ENCODE data around the gene ANKRD33. TPM values are rescaled to one million over a fixed set of nuclear protein-coding genes. Genes with fewer than 3 reads are reported as not detected.
A peak's percentile ranks its signal among the peaks of the same experiment; 100 is the strongest.

The ANKRD33 gene
- total and polyA plus RNA-seq, 2 experiments from 2014 or later, result 0.27 to 1.7 TPM

GRCh38 chr12:51839310-51839947 is 48.5 kb upstream of the ANKRD33 start:
- no peak overlapping the region for H3K4me2 ChIP-seq
- DNase-seq (ENCODE audit: low spot score) (peak; percentile 22), ATAC-seq (no peak)
- Mint-ChIP-seq H3K4me1 (peaks cover 57% of the 10 kb centered on the region), H3K27ac (no peak overlapping the region), H3K36me3 (ENCODE audit: low read depth) (no peaks in the 10 kb centered on the region), H3K4me3 (no peak overlapping the region), H3K9me3 (no peaks in the 10 kb centered on the region; the same call in 2 of the 3 replicates), H3K27me3 (ENCODE audit: insufficient read depth, low read depth, poor library complexity) (peaks cover 16% of the 10 kb centered on the region)
- H3K4me3 ChIP-seq, result no peak overlapping the region
- no peaks in the 10 kb centered on the region for H3F3A ChIP-seq (replicated peaks; ENCODE audit: low read depth)
- no peaks in the 10 kb centered on the region for H3K79me2 ChIP-seq (replicated peaks; ENCODE audit: insufficient read depth)
- 0 out of 2 replicates have a peak, but pooled peaks cover 4% of the 10 kb centered on the region for H3K27me3 ChIP-seq (ENCODE audit: insufficient read depth)
- H2AFZ ChIP-seq, result no peak overlapping the region
- TF ChIP-seq ZNF462 (CRISPR knock-in tag; IDR thresholded peaks at IDR 0.05), result no peak
- TF ChIP-seq EZH2 (IDR thresholded peaks at IDR 0.05; ENCODE audit: low read depth, unreplicated experiment), result no peak
- TF ChIP-seq CTCF (conservative IDR thresholded peaks at IDR 0.05; ENCODE audit: low read depth in 2 of 2), result no peak
- TF ChIP-seq JUNB (IDR thresholded peaks at IDR 0.05; ENCODE audit: unreplicated experiment), result no peak
- TF ChIP-seq ZNF114 (CRISPR knock-in tag; IDR thresholded peaks at IDR 0.05), result no peak
- no peak for TF ChIP-seq CREB1 (CRISPR knock-in tag; IDR thresholded peaks at IDR 0.05; ENCODE audit: low read depth)
- no peak for TF ChIP-seq ETS1 (IDR thresholded peaks at IDR 0.05)
- TF ChIP-seq EZH2phosphoT487 (IDR thresholded peaks at IDR 0.05; ENCODE audit: unreplicated experiment), result no peak
- TF ChIP-seq NANOG (IDR thresholded peaks at IDR 0.05; ENCODE audit: borderline replicate concordance), result no peak
- TF ChIP-seq ZNF331 (CRISPR knock-in tag; IDR thresholded peaks at IDR 0.05; ENCODE audit: low read depth), result no peak
- no peak for TF ChIP-seq REST (IDR thresholded peaks at IDR 0.05; ENCODE audit: unreplicated experiment)
- TF ChIP-seq POLR2AphosphoS5 (IDR thresholded peaks at IDR 0.05; ENCODE audit: low read depth), result no peak
- TF ChIP-seq STAT1 (IDR thresholded peaks at IDR 0.05; ENCODE audit: unreplicated experiment), result no peak
- peaks cover 39% of the 10 kb centered on the region for H3K4me1 ChIP-seq (ENCODE audit: insufficient read depth)
- H3K9me2 ChIP-seq (ENCODE audit: insufficient read depth), result no peaks in the 10 kb centered on the region
- H3K27ac ChIP-seq (ENCODE audit: low read depth), result no peak overlapping the region
- no peaks in the 10 kb centered on the region for H3K36me3 ChIP-seq (ENCODE audit: insufficient read depth)
- H4K20me1 ChIP-seq (replicated peaks; ENCODE audit: insufficient read depth), result no peaks in the 10 kb centered on the region; the same call in 1 of the 2 replicates
